BE2C (cell line): ENCODE data around the gene NPHP4.

ENCODE experiments used
- DNase-seq: peaks from one replicate; pipeline ENCODE4 v3.0.0-alpha.2; 2020
- H3K27me3 ChIP-seq: fragments of 250-450 bp; sonication (Bioruptor Pico); 2 replicates; pipeline ENCODE4 v1.5.1; 2020; ENCODE audit warnings: mild to moderate bottlenecking
- H3K36me3 ChIP-seq: fragments of 250-450 bp; sonication (Bioruptor Pico); 2 replicates; pipeline ENCODE4 v1.5.1; 2020; ENCODE audit warnings: mild to moderate bottlenecking
- H3K4me1 ChIP-seq: fragments of 250-450 bp; sonication (Bioruptor Pico); 2 replicates; pipeline ENCODE4 v1.5.1; 2020
- H3K4me3 ChIP-seq: 2 replicates; pipeline ENCODE4 v1.5.1; 2011; ENCODE audit warnings: low read depth, low read length
- H3K9me3 ChIP-seq: fragments of 250-450 bp; sonication (Bioruptor Pico); 2 replicates; pipeline ENCODE4 v1.5.1; 2020
- TF ChIP-seq, protein P1 (sequence below): IDR thresholded peaks from 2 replicates; pipeline ENCODE4 v1.5.1; 2012; ENCODE audit warnings: mild to moderate bottlenecking, low read depth, low read length

The NPHP4 gene

DNA sequence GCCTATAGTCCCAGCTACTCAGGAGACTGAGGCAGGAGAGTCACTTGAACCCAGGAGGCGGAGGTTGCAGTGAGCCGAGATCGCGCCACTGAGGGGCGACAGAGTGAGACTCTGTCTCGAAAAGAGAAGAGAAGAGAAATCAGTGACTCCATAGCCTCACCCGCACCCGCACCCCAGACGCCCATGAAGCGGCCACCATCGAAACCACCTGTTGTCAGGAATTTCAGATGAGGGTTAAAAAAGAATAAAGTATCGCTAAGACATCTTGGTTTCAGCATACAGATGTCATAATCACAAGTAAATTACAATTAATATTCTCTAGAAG lies 47.4 kb downstream of the NPHP4 start:
- Histone ChIP-seq H3K9me3 (no peaks in the 10 kb centered on the region), H3K36me3 (no peaks in the 10 kb centered on the region; the same call in 1 of the 2 replicates)
- TF ChIP-seq, protein P1, sequence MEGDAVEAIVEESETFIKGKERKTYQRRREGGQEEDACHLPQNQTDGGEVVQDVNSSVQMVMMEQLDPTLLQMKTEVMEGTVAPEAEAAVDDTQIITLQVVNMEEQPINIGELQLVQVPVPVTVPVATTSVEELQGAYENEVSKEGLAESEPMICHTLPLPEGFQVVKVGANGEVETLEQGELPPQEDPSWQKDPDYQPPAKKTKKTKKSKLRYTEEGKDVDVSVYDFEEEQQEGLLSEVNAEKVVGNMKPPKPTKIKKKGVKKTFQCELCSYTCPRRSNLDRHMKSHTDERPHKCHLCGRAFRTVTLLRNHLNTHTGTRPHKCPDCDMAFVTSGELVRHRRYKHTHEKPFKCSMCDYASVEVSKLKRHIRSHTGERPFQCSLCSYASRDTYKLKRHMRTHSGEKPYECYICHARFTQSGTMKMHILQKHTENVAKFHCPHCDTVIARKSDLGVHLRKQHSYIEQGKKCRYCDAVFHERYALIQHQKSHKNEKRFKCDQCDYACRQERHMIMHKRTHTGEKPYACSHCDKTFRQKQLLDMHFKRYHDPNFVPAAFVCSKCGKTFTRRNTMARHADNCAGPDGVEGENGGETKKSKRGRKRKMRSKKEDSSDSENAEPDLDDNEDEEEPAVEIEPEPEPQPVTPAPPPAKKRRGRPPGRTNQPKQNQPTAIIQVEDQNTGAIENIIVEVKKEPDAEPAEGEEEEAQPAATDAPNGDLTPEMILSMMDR = no peak

DNA sequence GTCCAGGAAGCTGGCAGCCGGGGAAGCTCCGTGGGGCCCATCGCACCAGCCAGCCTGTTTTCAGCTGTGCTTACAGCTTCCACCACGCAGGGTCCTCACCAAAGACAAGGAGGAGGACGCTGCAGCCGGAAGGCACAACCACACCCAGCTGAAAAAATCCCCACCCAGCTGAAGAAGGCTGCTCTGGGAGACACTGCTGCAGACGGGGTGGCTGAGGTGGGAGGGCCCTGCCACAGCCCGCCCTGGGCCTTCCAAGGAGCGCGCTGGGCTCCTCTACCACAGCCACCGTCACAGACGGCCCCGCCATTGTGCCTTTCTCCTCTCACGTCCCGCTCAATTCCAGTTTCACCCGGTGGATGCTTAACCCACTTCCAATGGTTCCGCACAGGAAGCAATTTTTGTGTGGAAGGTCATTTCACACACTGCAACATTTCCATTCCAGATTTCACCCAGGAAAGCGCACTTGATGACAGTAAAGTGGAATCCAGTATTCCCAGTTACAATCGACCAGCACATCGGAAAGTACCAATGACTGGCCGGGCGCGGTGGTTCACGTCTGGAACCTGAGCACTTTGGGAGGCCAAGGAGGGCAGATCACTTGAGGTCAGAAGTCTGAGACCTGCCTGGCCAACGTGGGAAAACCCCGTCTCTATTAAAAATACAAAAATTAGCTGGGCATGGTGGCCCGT lies 47.9 kb downstream of the NPHP4 start:
- Histone ChIP-seq H3K9me3 (no peaks in the 10 kb centered on the region), H3K4me1 (no peaks in the 10 kb centered on the region), H3K4me3 (no peak overlapping the region), H3K36me3 (no peaks in the 10 kb centered on the region; the same call in 1 of the 2 replicates), H3K27me3 (no peaks in the 10 kb centered on the region)
- DNase-seq = no peak
- TF ChIP-seq, protein P1 = no peak

More for the DNA sequence above, 47.4 kb downstream of the NPHP4 start:
- Histone ChIP-seq H3K27me3 (no peaks in the 10 kb centered on the region), H3K4me3 (no peak overlapping the region), H3K4me1 (no peaks in the 10 kb centered on the region)
- no peak for DNase-seq

DNA sequence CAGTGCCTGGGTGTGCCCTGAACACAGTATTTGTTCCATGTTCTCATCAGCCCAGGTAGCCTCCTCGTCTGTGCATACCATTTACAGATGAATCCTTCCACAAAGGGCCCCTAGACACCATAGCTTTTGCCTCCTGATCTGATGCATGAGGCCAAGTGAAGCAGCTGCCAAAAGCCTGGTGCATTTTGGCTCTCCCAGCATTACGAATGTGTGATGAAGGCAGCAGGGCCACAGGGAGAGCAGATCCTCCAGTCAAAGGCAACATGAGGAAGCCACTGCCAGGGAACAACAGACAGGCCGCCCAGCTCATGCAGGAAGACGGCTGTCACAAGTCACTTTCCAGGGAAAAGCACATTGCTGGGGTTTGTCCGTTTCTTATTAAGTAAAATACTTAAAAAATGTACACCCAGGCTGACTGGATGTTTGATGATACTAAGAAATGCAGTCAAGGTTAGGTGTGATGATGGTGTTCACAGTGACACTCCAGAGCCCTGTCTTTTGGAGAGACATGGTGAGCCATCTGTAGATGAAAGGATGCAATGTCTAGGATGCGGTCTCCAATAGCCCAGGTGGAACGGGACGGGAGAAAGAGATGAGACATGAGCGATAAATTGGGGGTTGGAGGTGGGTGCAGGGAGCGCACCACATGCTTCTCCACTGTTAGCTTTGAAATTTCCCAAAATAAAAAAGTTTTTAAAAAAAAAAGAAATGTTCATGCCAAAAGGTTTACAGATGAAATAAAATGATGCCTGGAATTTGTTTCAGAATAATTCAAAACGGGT lies 48.7 kb downstream of the NPHP4 start:
- Histone ChIP-seq H3K9me3 (no peaks in the 10 kb centered on the region), H3K4me1 (no peaks in the 10 kb centered on the region), H3K36me3 (no peaks in the 10 kb centered on the region; the same call in 1 of the 2 replicates), H3K27me3 (no peaks in the 10 kb centered on the region), H3K4me3 (no peak overlapping the region)
- TF ChIP-seq, protein P1 = no peak
- no peak for DNase-seq

DNA sequence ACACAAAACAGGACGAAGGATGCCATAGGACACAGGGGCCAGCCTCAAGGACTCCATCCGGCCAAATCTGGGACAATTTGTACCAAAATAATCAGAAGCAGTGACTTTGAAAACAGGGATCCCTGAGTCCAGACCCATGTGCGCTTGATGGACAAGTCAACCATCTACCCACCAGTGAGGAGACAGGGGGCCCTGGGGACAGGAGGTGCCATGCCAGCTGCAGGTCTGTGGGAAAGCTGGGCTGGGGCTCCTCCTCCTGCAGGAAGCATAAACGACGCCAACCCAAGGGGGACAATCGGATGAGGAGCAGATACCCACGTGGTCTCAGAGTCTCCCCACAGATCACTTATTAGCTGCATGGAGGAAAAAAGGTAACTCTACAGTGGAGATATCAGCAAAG lies 50.6 kb downstream of the NPHP4 start:
- no peak for DNase-seq
- H3K4me3 ChIP-seq = no peak overlapping the region
- TF ChIP-seq, protein P1 = no peak
- H3K4me1 ChIP-seq = no peaks in the 10 kb centered on the region
- H3K36me3 ChIP-seq = no peaks in the 10 kb centered on the region; the same call in 1 of the 2 replicates
- no peaks in the 10 kb centered on the region for H3K9me3 ChIP-seq
- no peaks in the 10 kb centered on the region for H3K27me3 ChIP-seq

DNA sequence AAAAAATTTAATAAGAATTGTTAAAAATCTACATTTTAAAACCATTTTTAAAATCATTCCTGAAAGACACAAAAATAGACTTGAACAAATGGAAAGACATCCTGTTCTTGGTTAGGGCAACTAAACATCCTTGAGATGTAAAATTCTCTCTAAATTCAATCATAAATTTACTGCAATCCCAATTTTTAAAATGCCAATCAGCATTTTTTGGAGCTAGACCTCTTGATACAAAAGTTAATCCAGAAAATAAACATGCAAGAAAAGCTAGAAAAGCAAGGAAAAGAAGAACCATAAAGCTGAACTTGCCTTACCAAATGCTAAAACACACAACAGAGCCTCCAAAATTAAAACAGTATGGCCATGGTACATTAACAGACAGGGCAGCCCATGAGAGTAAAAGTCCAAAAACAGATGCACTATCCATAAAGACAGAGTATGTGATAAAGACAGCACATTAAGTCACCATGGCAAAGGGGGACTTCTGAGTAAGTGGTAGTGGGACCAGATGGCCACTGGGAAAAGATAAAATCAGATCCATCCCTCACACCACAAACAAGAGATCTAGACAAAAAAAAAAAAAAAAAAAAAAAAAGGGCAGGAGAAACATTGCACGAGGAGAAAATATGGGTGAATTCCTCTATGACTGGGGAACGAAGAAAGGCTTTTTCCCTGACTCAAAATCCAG lies 51.4 kb downstream of the NPHP4 start:
- DNase-seq = no peak
- Histone ChIP-seq H3K4me1 (no peaks in the 10 kb centered on the region), H3K9me3 (no peaks in the 10 kb centered on the region), H3K36me3 (no peaks in the 10 kb centered on the region), H3K27me3 (no peaks in the 10 kb centered on the region), H3K4me3 (no peak overlapping the region)
- TF ChIP-seq, protein P1 = no peak
